ENCODE results near the gene SLC2A1. TPM values are rescaled to one million over a fixed set of nuclear protein-coding genes. Genes with fewer than 3 reads are reported as not detected.
A peak's percentile ranks its signal among the peaks of the same experiment; 100 is the strongest.

Gene SLC2A1
- total RNA-seq, 1 experiment from 2014 or later, result 549 TPM

- DNase-seq (ENCODE audit: low read depth), result no peak
- in situ Hi-C loops (cut with HindIII; ENCODE audit: low pct_unique_long_range_greater_than_20kb, low sequenced_read_pairs), result no loop called here
Measured at GRCh38 chr1:42964044-42964812, 5.6 kb upstream of the SLC2A1 start.

- in situ Hi-C loops (cut with HindIII; ENCODE audit: low pct_unique_long_range_greater_than_20kb, low sequenced_read_pairs), result no loop called here
- peak; percentile 90 for DNase-seq (ENCODE audit: low read depth)
Measured at GRCh38 chr1:42963378-42964043, 4.8 kb upstream of the SLC2A1 start.

- in situ Hi-C loops (cut with HindIII; ENCODE audit: low pct_unique_long_range_greater_than_20kb, low sequenced_read_pairs), result no loop called here
- DNase-seq (ENCODE audit: low read depth), result peak; percentile 83
Measured at GRCh38 chr1:42962641-42963377, 4.1 kb upstream of the SLC2A1 start.

- in situ Hi-C loops (cut with HindIII; ENCODE audit: low pct_unique_long_range_greater_than_20kb, low sequenced_read_pairs), result no loop called here
Measured at GRCh38 chr1:42961312-42962091, 2.8 kb upstream of the SLC2A1 start.

GRCh38 chr1:42960566-42961311 lies 2.1 kb upstream of the SLC2A1 start:
- DNase-seq (ENCODE audit: low read depth), result no peak
- in situ Hi-C loops (cut with HindIII; ENCODE audit: low pct_unique_long_range_greater_than_20kb, low sequenced_read_pairs), result no loop called here

More at GRCh38 chr1:42961312-42962091, 2.8 kb upstream of the SLC2A1 start:
- peak; percentile 81 for DNase-seq (ENCODE audit: low read depth)

GRCh38 chr1:42960122-42960390 lies 1.4 kb upstream of the SLC2A1 start:
- in situ Hi-C loops (cut with HindIII; ENCODE audit: low pct_unique_long_range_greater_than_20kb, low sequenced_read_pairs), result no loop called here
- no peak for DNase-seq (ENCODE audit: low read depth)

- peak; percentile 77 for DNase-seq (ENCODE audit: low read depth)
- in situ Hi-C loops (cut with HindIII; ENCODE audit: low pct_unique_long_range_greater_than_20kb, low sequenced_read_pairs), result no loop called here
Measured at GRCh38 chr1:42957880-42958487, 684 bp downstream of the SLC2A1 start.

- DNase-seq (ENCODE audit: low read depth), result no peak
- in situ Hi-C loops (cut with HindIII; ENCODE audit: low pct_unique_long_range_greater_than_20kb, low sequenced_read_pairs), result no loop called here
Measured at GRCh38 chr1:42957229-42957879, 1.3 kb downstream of the SLC2A1 start.

GRCh38 chr1:42956739-42957138 lies 1.9 kb downstream of the SLC2A1 start:
- in situ Hi-C loops (cut with HindIII; ENCODE audit: low pct_unique_long_range_greater_than_20kb, low sequenced_read_pairs), result no loop called here
- no peak for DNase-seq (ENCODE audit: low read depth)

GRCh38 chr1:42955311-42956063 lies 3.2 kb downstream of the SLC2A1 start:
- no peak for DNase-seq (ENCODE audit: low read depth)
- in situ Hi-C loops (cut with HindIII; ENCODE audit: low pct_unique_long_range_greater_than_20kb, low sequenced_read_pairs), result no loop called here

GRCh38 chr1:42953182-42954180 lies 5.2 kb downstream of the SLC2A1 start:
- in situ Hi-C loops (cut with HindIII; ENCODE audit: low pct_unique_long_range_greater_than_20kb, low sequenced_read_pairs), result no loop called here
- DNase-seq (ENCODE audit: low read depth), result no peak

GRCh38 chr1:42952303-42953001 lies 6.2 kb downstream of the SLC2A1 start:
- in situ Hi-C loops (cut with HindIII; ENCODE audit: low pct_unique_long_range_greater_than_20kb, low sequenced_read_pairs), result no loop called here
- no peak for DNase-seq (ENCODE audit: low read depth)

- DNase-seq (ENCODE audit: low read depth), result no peak
- in situ Hi-C loops (cut with HindIII; ENCODE audit: low pct_unique_long_range_greater_than_20kb, low sequenced_read_pairs), result no loop called here
Measured at GRCh38 chr1:42951588-42951987, 7.1 kb downstream of the SLC2A1 start.

- in situ Hi-C loops (cut with HindIII; ENCODE audit: low pct_unique_long_range_greater_than_20kb, low sequenced_read_pairs), result no loop called here
Measured at GRCh38 chr1:42950116-42950481, 8.6 kb downstream of the SLC2A1 start.

More at GRCh38 chr1:42950116-42950481, 8.6 kb downstream of the SLC2A1 start:
- no peak for DNase-seq (ENCODE audit: low read depth)
